Ovary (tissue), 9 donors: ENCODE results near the gene EEFSEC. TPM values are rescaled to one million over a fixed set of nuclear protein-coding genes. Genes with fewer than 3 reads are reported as not detected.

Source experiments
- DNase-seq, 5 donors: peaks; one replicate each; pipeline ENCODE4 v3.0.0-alpha.2; 2019 to 2020
- H3K27ac ChIP-seq, 2 donors: fragments of 200-600 bp; one replicate each; pipeline versions ENCODE4 v1.5.1 to v1.8.0; 2019 to 2022
- H3K27me3 ChIP-seq: fragments of 200-600 bp; one replicate; pipeline ENCODE4 v1.8.0; 2022
- H3K36me3 ChIP-seq: fragments of 200-600 bp; sonication (generic); one replicate; pipeline ENCODE4 v1.5.1; 2019
- H3K4me1 ChIP-seq: one replicate; pipeline ENCODE4 v1.8.1; 2013; ENCODE audit warnings: mild to moderate bottlenecking, moderate library complexity; ENCODE audit not compliant: insufficient read depth
- H3K4me3 ChIP-seq: fragments of 200-600 bp; sonication (generic); one replicate; pipeline ENCODE4 v1.5.1; 2017
- H3K9me3 ChIP-seq, 2 donors: fragments of 200-600 bp in 1 of 2; sonication (generic) in 1 of 2; one replicate each; pipeline versions ENCODE4 v1.5.1 to v1.8.1; 2013 to 2019; ENCODE audit warnings: mild to moderate bottlenecking in 1 of 2, moderate library complexity in 1 of 2
- CTCF ChIP-seq, 3 donors: fragments of 450-650 bp in 2 of 3; fragments of 200-600 bp in 1 of 3; IDR thresholded peaks; one replicate each; pipeline versions ENCODE4 v1.5.1 to v1.8.0; 2016 to 2022; ENCODE audit warnings: antibody characterized with exemption in 3 of 3, mild to moderate bottlenecking in 1 of 3
- EP300 ChIP-seq: sonication (generic); formaldehyde crosslinking; IDR thresholded peaks from one replicate; pipeline ENCODE4 v1.6.1; 2017; ENCODE audit warnings: antibody characterized with exemption
- POLR2A ChIP-seq: fragments of 450-650 bp; IDR thresholded peaks from one replicate; pipeline ENCODE4 v1.6.1; 2017; ENCODE audit warnings: antibody characterized with exemption, mild to moderate bottlenecking, moderate library complexity
- WGBS, 3 donors: extraction: QIAGEN DNeasy Blood & Tissue Kit in 1 of 3; methylation state at CpG; one replicate each; pipeline versions ENCODE4 v1.1.5 to v1.1.7; 2013 to 2017; 5-methylcytosine and 5-hydroxymethylcytosine counted together
- intact Hi-C, 4 donors: fragments of 100-400 bp; cut with DNase I; formaldehyde crosslinking; loops; one replicate each; pipeline versions ENCODE4 v1.11.0 to v1.15.1; 2022 to 2023
- polyA plus RNA-seq, 2 donors: library from polyadenylated mRNA; stranded (reverse); fragments of 200-250 nt in 1 of 2; fragments of 350-450 nt in 1 of 2; fragmentation: Illumina TruSeq in 1 of 2; extraction: RNeasy Lipid Tissue Mini Kit (QIAGEN cat#74804) in 1 of 2; gene quantifications; one replicate each; pipeline ENCODE4 v1.2.3, GENCODE V29; 2013 to 2014
- total RNA-seq, 7 donors: library from RNA; depleted of rRNA in 2 of 7; stranded (reverse); fragments of >200 nt in 2 of 7; fragmentation: NEBNext Ultra II Directional in 3 of 7; extraction: Animal tissue kit (Norgen Biotek cat#: 25700) in 3 of 7; gene quantifications; one replicate each; pipeline versions ENCODE4 v1.1.0 to v1.2.4, GENCODE V29; 2016 to 2023
- donor health status: DM: no; HTN: no; CAD: no; lungs with moderate emphysema.
- donor health status: DM: no; HTN: no; CAD: no.
- donor health status: Bipolar disorder and iron deficiency.
- donor health status: DM: yes; HTN: yes; CAD: no.
- donor health status: DM: no; HTN: no; CAD: no.
- donor health status: DM: yes; HTN: yes; CAD: no.

Gene EEFSEC
- total and polyA plus RNA-seq, 9 donors, result 6.8 to 21.0 (median 15.4) TPM

- Histone ChIP-seq H3K27ac (no peak overlapping the region), H3K4me3 (no peak overlapping the region), H3K4me1 (peaks cover 25% of the 10 kb centered on the region), H3K27me3 (no peaks in the 10 kb centered on the region), H3K9me3 (no peaks in the 10 kb centered on the region), H3K36me3 (no peaks in the 10 kb centered on the region)
- no peak for TF ChIP-seq CTCF (IDR thresholded peaks at IDR 0.05)
- TF ChIP-seq POLR2A, result no peak
- TF ChIP-seq EP300, result no peak
- 87 to 93% (median 88%) methylated on average over 11 of the region's 11 CpGs for WGBS, 3 donors
- intact Hi-C loops, result no loop called here
- no peak for DNase-seq
These were observed 120.7 kb downstream of the EEFSEC start for GRCh38 chr3:128273841-128274573.

GRCh38 chr3:128274837-128275236 is 121.6 kb downstream of the EEFSEC start:
- Histone ChIP-seq H3K36me3 (no peaks in the 10 kb centered on the region), H3K27me3 (no peaks in the 10 kb centered on the region), H3K4me3 (no peak overlapping the region), H3K4me1 (peaks cover 25% of the 10 kb centered on the region), H3K9me3 (no peaks in the 10 kb centered on the region), H3K27ac (no peak overlapping the region)
- no peak for DNase-seq
- TF ChIP-seq CTCF (IDR thresholded peaks at IDR 0.05) (no peak), POLR2A (no peak), EP300 (no peak)
- 82 to 94% (median 90%) methylated on average over 7 of the region's 7 CpGs for WGBS, 3 donors
- intact Hi-C loops, result no loop called here

GRCh38 chr3:128275316-128276145 is 122.2 kb downstream of the EEFSEC start:
- H3K27ac ChIP-seq, result no peak overlapping the region
- no peaks in the 10 kb centered on the region for H3K27me3 ChIP-seq
- peaks cover 28% of the 10 kb centered on the region for H3K4me1 ChIP-seq
- no peaks in the 10 kb centered on the region for H3K36me3 ChIP-seq
- H3K4me3 ChIP-seq, result no peak overlapping the region
- 41 to 51% (median 45%) methylated on average over 11 of the region's 11 CpGs for WGBS, 3 donors
- H3K9me3 ChIP-seq, result no peaks in the 10 kb centered on the region
- TF ChIP-seq CTCF (IDR thresholded peaks at IDR 0.05), result no peak
- TF ChIP-seq EP300, result no peak
- TF ChIP-seq POLR2A, result no peak
- no peak for DNase-seq
- intact Hi-C loops, result no loop called here

GRCh38 chr3:128276146-128276435 is 122.8 kb downstream of the EEFSEC start:
- intact Hi-C loops, result no loop called here
- WGBS, 3 donors, result 34 to 53% (median 34%) methylated on average over 3 of the region's 3 CpGs
- Histone ChIP-seq H3K36me3 (no peaks in the 10 kb centered on the region), H3K4me1 (peaks cover 31% of the 10 kb centered on the region), H3K4me3 (no peak overlapping the region), H3K9me3 (no peaks in the 10 kb centered on the region), H3K27ac (no peak overlapping the region), H3K27me3 (no peaks in the 10 kb centered on the region)
- DNase-seq, result no peak
- TF ChIP-seq CTCF (IDR thresholded peaks at IDR 0.05), result no peak
- no peak for TF ChIP-seq EP300
- TF ChIP-seq POLR2A, result no peak
